CD4-positive, alpha-beta memory T cell (primary cell): Measurements from ENCODE around the gene CATSPERZ. TPM values are rescaled to one million over a fixed set of nuclear protein-coding genes. Genes with fewer than 3 reads are reported as not detected.
A peak's percentile ranks its signal among the peaks of the same experiment; 100 is the strongest.

Experiments
- CTCF ChIA-PET: fragments of 350-600 bp; sonication (Branson Sonifier 250); formaldehyde crosslinking; loops from one replicate; lab custom pipeline; 2021; ENCODE audit warnings: inconsistent platforms; ENCODE audit not compliant: partially characterized antibody; lab: Charles Lee
- POLR2A ChIA-PET: fragments of 350-600 bp; sonication (Branson Sonifier 250); formaldehyde crosslinking; loops from one replicate; lab custom pipeline; 2021; ENCODE audit not compliant: partially characterized antibody; lab: Charles Lee
- DNase-seq, 5 donors: peaks; one replicate each; pipeline versions ENCODE4 v3.0.0 to v3.0.0-alpha.2; 2020 to 2022; ENCODE audit warnings: mixed read lengths in 1 of 5
- H3K27ac ChIP-seq: one replicate; pipeline ENCODE4 v1.7.0; 2013; ENCODE audit warnings: low read depth, low read length
- H3K27me3 ChIP-seq: 2 replicates; pipeline ENCODE4 v1.7.0; 2013; ENCODE audit warnings: mild to moderate bottlenecking, low read length, moderate library complexity; ENCODE audit not compliant: insufficient read depth
- H3K36me3 ChIP-seq: 2 replicates; pipeline ENCODE4 v1.7.0; 2013; ENCODE audit warnings: mild to moderate bottlenecking, low read length, moderate library complexity; ENCODE audit not compliant: insufficient read depth
- H3K4me1 ChIP-seq: 2 replicates; pipeline ENCODE4 v1.7.0; 2013; ENCODE audit warnings: mild to moderate bottlenecking, low read length, moderate library complexity; ENCODE audit not compliant: insufficient read depth
- H3K4me3 ChIP-seq, 2 donors: one replicate each; pipeline ENCODE4 v1.7.0; 2013; ENCODE audit warnings: low read length in 2 of 2, mild to moderate bottlenecking in 1 of 2
- H3K9me3 ChIP-seq, 2 donors: one replicate each; pipeline ENCODE4 v1.7.0; 2013; ENCODE audit warnings: low read length in 2 of 2, control low read depth in 1 of 2; ENCODE audit not compliant: control insufficient read depth in 1 of 2
- H3K27ac Mint-ChIP-seq, 7 donors: one replicate each; pipeline ENCODE4 v1.8.0; 2020 to 2021; ENCODE audit warnings: mixed read lengths in 7 of 7, mild to moderate bottlenecking in 6 of 7, inconsistent platforms in 3 of 7, moderate library complexity in 3 of 7
- H3K27me3 Mint-ChIP-seq, 2 donors: one replicate each; pipeline ENCODE4 v1.8.0; 2020 to 2021; ENCODE audit warnings: mixed read lengths in 2 of 2
- H3K36me3 Mint-ChIP-seq, 2 donors: one replicate each; pipeline ENCODE4 v1.8.0; 2020 to 2021; ENCODE audit warnings: mixed read lengths in 2 of 2, inconsistent platforms in 1 of 2, mild to moderate bottlenecking in 1 of 2
- H3K4me1 Mint-ChIP-seq, 4 donors: one replicate each; pipeline ENCODE4 v1.8.0; 2020 to 2021; ENCODE audit warnings: mixed read lengths in 4 of 4, mild to moderate bottlenecking in 1 of 4
- H3K4me3 Mint-ChIP-seq, 8 donors: one replicate each; pipeline ENCODE4 v1.8.0; 2020 to 2021; ENCODE audit warnings: mixed read lengths in 8 of 8, mild to moderate bottlenecking in 7 of 8, moderate library complexity in 6 of 8, inconsistent platforms in 3 of 8
- H3K9me3 Mint-ChIP-seq, 8 donors: one replicate each; pipeline ENCODE4 v1.8.0; 2020 to 2021; ENCODE audit warnings: mixed read lengths in 8 of 8, mild to moderate bottlenecking in 5 of 8, inconsistent platforms in 3 of 8, moderate library complexity in 1 of 8
- intact Hi-C: fragments of 100-400 bp; cut with micrococcal nuclease; formaldehyde crosslinking; loops from one replicate; pipeline ENCODE4 v1.15.1; 2023
- polyA plus RNA-seq, 2 donors: library from polyadenylated mRNA; unstranded; fragments of 300-500 nt; fragmentation: Illumina TruSeq; gene quantifications; one replicate each; pipeline ENCODE4 v1.2.3, GENCODE V29; 2021
- total RNA-seq, 2 experiments: library from RNA; stranded (reverse); gene quantifications; one replicate each; pipeline ENCODE4 v1.2.3, GENCODE V29; 2021

The CATSPERZ gene, protein sequence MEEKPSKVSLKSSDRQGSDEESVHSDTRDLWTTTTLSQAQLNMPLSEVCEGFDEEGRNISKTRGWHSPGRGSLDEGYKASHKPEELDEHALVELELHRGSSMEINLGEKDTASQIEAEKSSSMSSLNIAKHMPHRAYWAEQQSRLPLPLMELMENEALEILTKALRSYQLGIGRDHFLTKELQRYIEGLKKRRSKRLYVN
- not detected for total RNA-seq
- polyA plus RNA-seq, result not detected

DNA sequence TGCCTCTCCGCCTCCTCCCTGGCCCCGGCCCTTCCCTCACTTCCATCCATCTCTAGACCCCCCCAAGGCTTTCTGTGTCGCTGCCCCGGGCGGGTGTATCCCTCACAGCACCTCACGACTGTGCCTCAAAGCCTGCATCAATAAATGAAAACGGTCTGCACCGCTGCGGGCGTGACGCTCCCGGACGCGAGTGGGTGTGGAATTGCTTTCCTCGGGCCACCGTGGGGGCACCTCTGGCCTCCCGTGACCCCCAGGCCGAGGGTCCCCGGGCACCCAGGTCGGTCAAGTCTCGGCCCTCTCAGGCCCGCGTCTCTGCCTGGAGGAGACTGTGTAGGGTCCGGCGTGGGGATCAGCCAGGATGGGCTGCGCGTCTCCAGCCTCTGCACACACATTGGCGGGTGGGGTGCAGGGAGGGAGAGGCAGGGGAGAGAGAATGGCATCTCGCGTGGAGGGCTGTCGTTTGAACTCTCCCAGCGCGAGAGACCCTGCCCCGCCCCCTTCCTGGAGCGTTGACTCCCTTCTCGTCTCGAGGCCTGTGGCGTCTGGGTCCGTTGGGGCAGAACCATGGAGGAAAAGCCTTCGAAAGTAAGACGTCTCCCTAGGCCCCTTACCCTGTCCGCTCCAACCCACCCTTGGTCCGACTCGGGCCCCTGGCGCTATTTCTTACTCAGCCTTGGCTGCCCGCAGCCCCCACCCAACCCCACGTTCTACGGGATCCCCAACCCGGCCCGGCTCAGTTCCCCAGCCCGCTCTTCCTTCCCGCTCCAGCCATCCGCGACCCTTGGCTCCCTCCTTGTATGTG is at the start of gene CATSPERZ:
Gene CATSPERZ, plus strand, starts transcription at position 512 of the 802 bp plus-strand sequence. Its CDS starts 53 bp downstream, at position 565.
- no peak within 1 kb of the TSS for H3K27ac ChIP-seq
- H3K4me3 Mint-ChIP-seq, result peak within 1 kb of the TSS; percentile 70 to 92 (median 78)
- peaks cover 43% of the 10 kb centered on the region for H3K27me3 ChIP-seq
- CTCF ChIA-PET, result interaction anchor here (0.7 to 6.8 kb wide), 28 partner anchors 8 to 416 kb away, joined by 3 to 367 read pairs (median 7); partner anchors contain the start of genes BAD, FERMT3, FKBP2 and GPR137
- peaks cover 16 to 44% (median 25%) of the 10 kb centered on the region in 4 donors for H3K4me1 Mint-ChIP-seq
- peaks cover 38% of the 10 kb centered on the region in 2 donors for H3K27me3 Mint-ChIP-seq
- H3K9me3 ChIP-seq, result no peaks in the 10 kb centered on the region
- DNase-seq, result peak in 4 of 5 donors; percentile 24 to 57 (median 34)
- no peaks in the 10 kb centered on the region for H3K9me3 Mint-ChIP-seq
- H3K27ac Mint-ChIP-seq, result peak within 1 kb of the TSS; percentile 62 to 89 (median 83)
- peaks cover 0 to 2% of the 10 kb centered on the region in 2 donors for H3K36me3 Mint-ChIP-seq
- intact Hi-C loops, result loop anchor here (10.0 kb wide), 1 partner anchor 295 kb away; no protein-coding TSS in a partner anchor
- no peaks in the 10 kb centered on the region for H3K36me3 ChIP-seq
- H3K4me3 ChIP-seq, result peak within 1 kb of the TSS; percentile 29 to 49
- POLR2A ChIA-PET, result interaction anchor here (0.6 to 8.6 kb wide), 12 partner anchors 14 to 299 kb away, joined by 3 to 192 read pairs (median 6); partner anchors contain the start of genes BAD, FERMT3, FKBP2 and GPR137
- H3K4me1 ChIP-seq, result peaks cover 37% of the 10 kb centered on the region

DNA sequence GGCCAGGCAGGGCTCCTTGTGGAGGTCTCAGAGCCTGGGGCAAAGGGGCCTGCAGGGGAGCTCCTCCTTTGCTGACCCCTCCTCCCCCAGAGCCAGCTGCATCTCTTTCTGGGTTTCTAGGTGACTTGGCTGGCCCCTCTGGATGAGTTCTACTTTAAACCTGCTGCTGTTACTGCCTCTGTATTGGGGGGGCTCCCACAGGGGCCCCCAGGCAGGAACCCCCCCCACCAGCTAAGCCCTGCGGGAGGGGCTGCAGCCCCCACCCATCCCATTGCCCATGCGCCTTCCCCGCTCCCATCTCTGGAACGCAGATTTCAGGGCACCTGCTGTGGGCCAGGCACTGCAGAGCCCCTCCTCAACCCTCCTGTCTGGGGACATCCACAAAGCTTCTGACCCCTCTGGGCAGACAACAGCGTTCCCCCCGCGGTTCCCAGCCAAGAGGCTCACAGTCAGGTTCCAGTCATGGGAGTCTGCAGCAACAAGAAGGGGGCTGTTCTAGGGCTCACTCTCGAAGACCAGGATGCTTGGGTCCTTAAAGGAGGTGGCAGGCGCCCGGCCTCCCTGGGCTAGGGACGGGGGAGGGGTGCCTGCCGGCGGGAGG is 49.6 kb upstream of the CATSPERZ start:
- no peak for DNase-seq
- Mint-ChIP-seq H3K27me3 (no peaks in the 10 kb centered on the region), H3K27ac (peak overlapping the region in 1 of 7 donors; percentile 68), H3K4me3 (peak overlapping the region in 7 of 8 donors; percentile 44 to 89 (median 87)), H3K9me3 (no peaks in the 10 kb centered on the region), H3K4me1 (peaks cover 5 to 46% (median 20%) of the 10 kb centered on the region in 4 donors), H3K36me3 (peaks cover 0 to 2% of the 10 kb centered on the region in 2 donors)
- Histone ChIP-seq H3K9me3 (no peaks in the 10 kb centered on the region), H3K4me1 (peaks cover 46% of the 10 kb centered on the region), H3K36me3 (no peaks in the 10 kb centered on the region), H3K4me3 (peak overlapping the region in 1 of 2 donors; percentile 38), H3K27me3 (no peaks in the 10 kb centered on the region), H3K27ac (no peak overlapping the region)
- ChIA-PET CTCF (interaction anchor here (0.6 to 10.5 kb wide), 22 partner anchors 8 to 1686 kb away, joined by 3 to 121 read pairs (median 6); partner anchors contain the start of genes CATSPERZ, DNAJC4, ESRRA and FERMT3), POLR2A (interaction anchor here (1.1 to 38.9 kb wide), 12 partner anchors 8 to 67 kb away, joined by 3 to 937 read pairs (median 12); partner anchors contain the start of genes BAD, DNAJC4, FERMT3 and FKBP2)
- intact Hi-C loops, result loop anchor here (1.0 kb wide), 4 partner anchors 19 to 51 kb away; partner anchors contain the start of gene DNAJC4

DNA sequence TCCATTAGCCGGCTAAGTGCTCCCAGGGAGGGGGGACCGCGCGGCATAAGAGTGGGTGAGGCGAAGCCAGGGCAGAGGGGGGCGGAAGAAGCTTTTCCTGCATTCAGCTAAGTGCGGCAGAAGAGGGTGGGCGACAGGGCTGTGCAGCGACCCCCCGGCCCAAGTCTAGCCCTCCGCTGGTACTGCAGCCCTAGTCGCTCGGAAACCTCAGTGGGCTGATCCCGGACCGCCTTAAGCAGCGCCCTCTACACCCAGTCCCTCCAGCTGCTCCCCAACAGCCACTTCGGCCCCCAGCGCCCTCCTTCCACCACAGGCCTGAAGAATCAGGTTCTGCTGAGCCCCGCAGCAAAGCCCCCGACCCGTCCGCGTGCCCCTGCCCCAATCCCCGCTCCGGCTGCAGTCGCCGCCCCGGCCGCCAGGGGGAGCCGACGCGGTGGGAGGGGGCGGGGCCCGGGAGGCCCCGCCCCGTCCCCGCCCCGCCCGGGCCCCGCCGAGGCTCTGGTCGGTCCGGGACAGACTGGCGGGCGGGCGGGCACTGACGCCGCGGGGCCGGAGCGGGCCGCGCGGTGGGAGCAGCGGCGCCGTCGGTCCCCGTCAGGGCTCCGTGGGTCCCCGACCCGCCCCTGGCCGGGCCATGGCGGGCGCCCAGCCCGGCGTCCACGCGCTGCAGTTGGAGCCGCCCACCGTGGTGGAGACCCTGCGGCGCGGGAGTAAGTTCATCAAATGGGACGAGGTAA is 49.0 kb upstream of the CATSPERZ start, which contains the start of gene PLCB3:
Gene PLCB3, plus strand, starts transcription at position 515 of the 737 bp plus-strand sequence. Its CDS starts 120 bp downstream, at position 635.
- Mint-ChIP-seq H3K27ac (peak within 1 kb of the TSS; percentile 81 to 89 (median 85)), H3K4me1 (peaks cover 5 to 40% (median 16%) of the 10 kb centered on the region in 4 donors), H3K27me3 (no peaks in the 10 kb centered on the region), H3K4me3 (peak within 1 kb of the TSS; percentile 84 to 89 (median 88)), H3K9me3 (no peaks in the 10 kb centered on the region), H3K36me3 (peaks cover 0 to 2% of the 10 kb centered on the region in 2 donors)
- peak within 1 kb of the TSS; percentile 17 to 56 for H3K4me3 ChIP-seq
- peak within 1 kb of the TSS; percentile 36 for H3K27ac ChIP-seq
- H3K9me3 ChIP-seq, result no peaks in the 10 kb centered on the region
- no peaks in the 10 kb centered on the region for H3K27me3 ChIP-seq
- ChIA-PET CTCF (interaction anchor here (0.6 to 10.5 kb wide), 20 partner anchors 8 to 1686 kb away, joined by 3 to 121 read pairs (median 6); partner anchors contain the start of genes CATSPERZ, DNAJC4, ESRRA and FERMT3), POLR2A (interaction anchor here (1.1 to 38.9 kb wide), 12 partner anchors 9 to 67 kb away, joined by 3 to 937 read pairs (median 12); partner anchors contain the start of genes BAD, DNAJC4, FERMT3 and FKBP2)
- H3K4me1 ChIP-seq, result peaks cover 40% of the 10 kb centered on the region
- DNase-seq, result peak; percentile 53 to 55 (median 53)
- H3K36me3 ChIP-seq, result no peaks in the 10 kb centered on the region
- intact Hi-C loops, result loop anchor here (1.0 kb wide), 4 partner anchors 18 to 50 kb away; partner anchors contain the start of gene DNAJC4

DNA sequence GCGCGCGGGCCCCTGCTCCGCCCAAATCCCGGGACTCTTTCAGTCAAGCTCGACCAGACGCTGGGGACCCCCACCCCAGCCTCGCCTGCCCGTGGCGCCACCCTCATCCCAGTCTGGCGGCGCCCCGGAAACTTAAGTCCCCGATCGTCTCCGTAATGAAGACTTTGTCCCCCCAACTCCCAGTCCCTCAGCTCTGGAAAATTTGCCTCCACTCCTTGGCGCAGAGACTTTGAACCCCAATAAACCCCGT is 48.5 kb upstream of the CATSPERZ start:
- H3K9me3 Mint-ChIP-seq, result no peaks in the 10 kb centered on the region
- no peak for DNase-seq
- peaks cover 40% of the 10 kb centered on the region for H3K4me1 ChIP-seq
- ChIA-PET POLR2A (interaction anchor here (1.2 to 38.9 kb wide), 9 partner anchors 9 to 66 kb away, joined by 3 to 937 read pairs (median 23); partner anchors contain the start of genes DNAJC4, FERMT3, FKBP2 and GPR137), CTCF (interaction anchor here (1.7 to 10.5 kb wide), 6 partner anchors 10 to 66 kb away, joined by 4 to 121 read pairs (median 30); partner anchors contain the start of genes CATSPERZ, ESRRA, FERMT3 and PRDX5)
- no peaks in the 10 kb centered on the region for H3K27me3 ChIP-seq
- peak overlapping the region; percentile 81 to 89 (median 86) for H3K4me3 Mint-ChIP-seq
- no peaks in the 10 kb centered on the region for H3K9me3 ChIP-seq
- peak overlapping the region in 6 of 7 donors; percentile 53 to 88 (median 83) for H3K27ac Mint-ChIP-seq
- H3K4me1 Mint-ChIP-seq, result peaks cover 5 to 40% (median 15%) of the 10 kb centered on the region in 4 donors
- intact Hi-C loops, result loop anchor here (1.0 kb wide), 4 partner anchors 18 to 50 kb away; partner anchors contain the start of gene DNAJC4
- peaks cover 0 to 3% of the 10 kb centered on the region in 2 donors for H3K36me3 Mint-ChIP-seq
- H3K27ac ChIP-seq, result peak overlapping the region; percentile 36
- peaks cover 3% of the 10 kb centered on the region for H3K36me3 ChIP-seq
- no peaks in the 10 kb centered on the region for H3K27me3 Mint-ChIP-seq
- H3K4me3 ChIP-seq, result peak overlapping the region; percentile 17 to 56

DNA sequence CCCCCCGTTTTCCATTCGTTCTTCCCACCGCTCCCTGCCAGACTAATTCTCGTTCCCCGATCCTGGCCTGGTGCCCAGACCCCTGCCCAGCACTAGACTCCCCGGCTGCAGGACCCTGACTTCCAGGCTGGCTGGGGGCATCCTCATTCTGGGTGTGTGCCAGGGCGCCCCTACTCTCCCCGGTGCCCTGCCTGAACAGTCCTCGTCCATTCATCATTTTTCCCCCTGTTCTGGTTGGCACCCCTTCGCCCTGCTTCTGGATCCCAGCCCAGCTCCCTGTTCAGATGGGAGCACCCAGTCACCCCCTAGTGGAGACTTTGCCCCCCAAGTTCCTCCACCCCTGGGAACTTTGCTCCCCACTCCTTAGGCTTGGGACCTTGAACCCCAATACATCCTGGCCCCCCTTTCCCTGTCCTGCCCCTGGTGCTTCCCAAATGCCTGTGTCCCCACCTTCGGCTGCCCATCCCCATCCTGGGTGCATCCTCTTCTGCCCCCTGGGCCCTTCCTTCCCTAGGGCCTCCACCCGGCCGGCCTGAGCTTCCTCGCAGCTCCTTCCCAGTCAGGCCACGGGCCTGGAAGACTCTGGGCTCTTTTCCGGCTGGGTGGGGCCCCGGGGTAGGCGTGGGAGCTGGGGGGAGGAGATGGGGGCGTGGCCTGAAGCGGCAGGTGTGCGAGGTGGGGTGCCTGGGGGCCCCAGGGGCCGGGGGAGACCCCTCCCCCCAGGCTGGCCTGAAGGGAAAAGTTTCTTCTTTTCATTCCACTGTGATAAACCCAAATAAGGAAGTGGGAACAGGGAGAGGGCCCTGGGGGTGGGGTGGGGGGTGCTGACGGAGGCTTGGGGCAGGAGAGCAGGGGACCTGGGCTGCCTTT is 47.9 kb upstream of the CATSPERZ start:
- H3K27me3 Mint-ChIP-seq, result no peaks in the 10 kb centered on the region
- Histone ChIP-seq H3K36me3 (peaks cover 3% of the 10 kb centered on the region), H3K4me3 (peak overlapping the region; percentile 17 to 56), H3K9me3 (no peaks in the 10 kb centered on the region), H3K27me3 (no peaks in the 10 kb centered on the region), H3K27ac (peak overlapping the region; percentile 36), H3K4me1 (peaks cover 36% of the 10 kb centered on the region)
- peak overlapping the region; percentile 53 to 88 (median 82) for H3K27ac Mint-ChIP-seq
- ChIA-PET CTCF (interaction anchor here (1.7 to 10.5 kb wide), 6 partner anchors 9 to 65 kb away, joined by 4 to 121 read pairs (median 30); partner anchors contain the start of genes CATSPERZ, ESRRA, FERMT3 and PRDX5), POLR2A (interaction anchor here (1.2 to 38.9 kb wide), 9 partner anchors 10 to 66 kb away, joined by 3 to 937 read pairs (median 23); partner anchors contain the start of genes DNAJC4, FERMT3, FKBP2 and GPR137)
- intact Hi-C loops, result no loop called here
- H3K4me3 Mint-ChIP-seq, result peak overlapping the region; percentile 81 to 89 (median 86)
- DNase-seq, result peak in 1 of 5 donors; percentile 17
- no peaks in the 10 kb centered on the region for H3K9me3 Mint-ChIP-seq
- peaks cover 0 to 4% of the 10 kb centered on the region in 2 donors for H3K36me3 Mint-ChIP-seq
- H3K4me1 Mint-ChIP-seq, result peaks cover 5 to 36% (median 13%) of the 10 kb centered on the region in 4 donors
